GM21515 (cell line): ENCODE data around the gene AKAP9.
"Not testable (repeated sequence)": the region's sequence is repeated elsewhere in the genome, so short reads cannot be mapped to it uniquely, and the experiment has no call there.

Experiments used
- ATAC-seq: cut with Tn5 transposase; IDR thresholded peaks from one replicate; pipeline ENCODE4 v1.9.1; 2021; ENCODE audit not compliant: unreplicated experiment

Gene AKAP9

GRCh38 chr7:92058040-92058439, 117.4 kb downstream of the AKAP9 start:
- no peak for ATAC-seq

GRCh38 chr7:92058899-92059298, 118.2 kb downstream of the AKAP9 start:
- ATAC-seq: no peak

- no peak for ATAC-seq
These were observed 120.5 kb downstream of the AKAP9 start for GRCh38 chr7:92061154-92061553.

- ATAC-seq: no peak
These were observed 123.9 kb downstream of the AKAP9 start for GRCh38 chr7:92064438-92065029.

GRCh38 chr7:92071032-92071431, 130.4 kb downstream of the AKAP9 start:
- no peak for ATAC-seq

- ATAC-seq: no peak
These were observed 131.5 kb downstream of the AKAP9 start for GRCh38 chr7:92072121-92072520.

GRCh38 chr7:92072708-92073107, 132.0 kb downstream of the AKAP9 start:
- ATAC-seq: no peak

- peak; percentile 84 for ATAC-seq
These were observed 134.9 kb downstream of the AKAP9 start for GRCh38 chr7:92075455-92076158.

- ATAC-seq: no peak
These were observed 135.8 kb downstream of the AKAP9 start for GRCh38 chr7:92076509-92076908.

- ATAC-seq: not testable (repeated sequence)
These were observed 143.3 kb downstream of the AKAP9 start for GRCh38 chr7:92083922-92084321.

- no peak for ATAC-seq
These were observed 147.6 kb downstream of the AKAP9 start for GRCh38 chr7:92088266-92088665.

- no peak for ATAC-seq
These were observed 151.5 kb downstream of the AKAP9 start for GRCh38 chr7:92092210-92092609.

- ATAC-seq: no peak
These were observed 154.7 kb downstream of the AKAP9 start for GRCh38 chr7:92095380-92095779.

- no peak for ATAC-seq
These were observed 159.9 kb downstream of the AKAP9 start for GRCh38 chr7:92100534-92100933.

GRCh38 chr7:92102862-92103261, 162.2 kb downstream of the AKAP9 start:
- not testable (repeated sequence) for ATAC-seq

GRCh38 chr7:92108821-92109220, 168.2 kb downstream of the AKAP9 start:
- ATAC-seq: no peak

- ATAC-seq: no peak
These were observed 170.2 kb downstream of the AKAP9 start for GRCh38 chr7:92110857-92111256.

- ATAC-seq: no peak
These were observed 175.2 kb downstream of the AKAP9 start for GRCh38 chr7:92115821-92116220.

GRCh38 chr7:92116949-92117348, 176.3 kb downstream of the AKAP9 start:
- no peak for ATAC-seq

GRCh38 chr7:92119213-92119759, 178.6 kb downstream of the AKAP9 start:
- ATAC-seq: no peak

GRCh38 chr7:92121681-92122080, 181.0 kb downstream of the AKAP9 start:
- no peak for ATAC-seq

GRCh38 chr7:92131093-92131492, 190.4 kb downstream of the AKAP9 start:
- ATAC-seq: no peak
